ENCODE results near the gene MMP14. TPM values are rescaled to one million over a fixed set of nuclear protein-coding genes. Genes with fewer than 3 reads are reported as not detected.
A peak's percentile ranks its signal among the peaks of the same experiment; 100 is the strongest.
"Not testable (repeated sequence)": the region's sequence is repeated elsewhere in the genome, so short reads cannot be mapped to it uniquely, and the experiment has no call there.

The MMP14 gene
- total RNA-seq, result 1 to 10 TPM in 1 of 2 donors, under 1 TPM in 1; 0.68 to 2.2 TPM

DNA sequence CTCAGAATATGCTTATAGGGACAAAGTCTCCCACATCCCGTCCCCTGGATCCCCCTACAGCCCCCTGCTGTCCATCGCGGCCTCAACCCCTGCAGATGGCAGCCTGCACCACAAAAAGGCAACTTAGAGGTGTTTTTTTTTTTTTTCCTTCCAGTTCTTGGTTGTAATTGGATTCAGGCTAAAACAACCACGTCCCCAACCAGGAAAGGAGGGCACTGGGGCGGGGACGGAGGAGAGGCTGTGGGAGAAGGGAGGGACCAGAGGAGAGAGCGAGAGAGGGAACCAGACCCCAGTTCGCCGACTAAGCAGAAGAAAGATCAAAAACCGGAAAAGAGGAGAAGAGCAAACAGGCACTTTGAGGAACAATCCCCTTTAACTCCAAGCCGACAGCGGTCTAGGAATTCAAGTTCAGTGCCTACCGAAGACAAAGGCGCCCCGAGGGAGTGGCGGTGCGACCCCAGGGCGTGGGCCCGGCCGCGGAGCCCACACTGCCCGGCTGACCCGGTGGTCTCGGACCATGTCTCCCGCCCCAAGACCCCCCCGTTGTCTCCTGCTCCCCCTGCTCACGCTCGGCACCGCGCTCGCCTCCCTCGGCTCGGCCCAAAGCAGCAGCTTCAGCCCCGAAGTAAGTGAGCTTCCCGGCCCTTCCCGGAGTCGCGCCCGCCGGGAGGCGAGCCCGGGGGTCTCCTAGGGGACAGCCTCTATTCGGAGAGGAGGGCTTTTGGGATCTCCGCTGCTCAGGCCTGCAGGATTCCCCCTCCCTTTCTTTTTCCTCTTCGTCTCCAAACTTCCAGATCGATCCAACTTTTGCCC, at the start of gene MMP14:
TSS of gene MMP14 (plus strand) at position 285 of the 813 bp plus-strand sequence. CDS start at position 518, 233 bp downstream.
- DNase-seq (ENCODE audit: low spot score in 2 of 2) (no peak), ATAC-seq (no peak)
- H3K9me3 Mint-ChIP-seq, result no peaks in the 10 kb centered on the region
- H3K36me3 Mint-ChIP-seq, result peaks cover 8 to 28% of the 10 kb centered on the region in 2 donors
- peak within 1 kb of the TSS; percentile 8 to 94 for H3K27ac Mint-ChIP-seq

DNA sequence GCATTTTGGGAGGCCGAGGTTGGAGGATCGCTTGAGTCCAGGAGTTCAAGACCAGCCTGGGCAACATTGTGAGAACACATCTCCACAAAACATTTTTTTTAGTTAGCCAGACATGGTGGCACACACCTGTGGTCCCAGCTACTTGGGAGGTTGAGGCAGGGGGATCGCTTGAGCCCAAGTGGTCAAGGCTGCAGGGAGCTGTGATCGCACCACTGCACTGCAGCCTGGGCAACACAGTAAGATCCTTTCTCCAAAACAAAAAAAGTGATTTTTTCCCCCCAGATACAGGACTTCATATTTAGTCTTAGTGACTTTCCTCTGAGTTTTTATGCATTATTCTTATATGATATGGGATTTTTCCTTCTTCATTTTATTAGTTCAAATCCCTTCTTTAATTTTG, 49.7 kb upstream of the MMP14 start:
- Mint-ChIP-seq H3K36me3 (no peaks in the 10 kb centered on the region), H3K27ac (no peak overlapping the region), H3K9me3 (no peaks in the 10 kb centered on the region)
- ATAC-seq, result no peak
- DNase-seq (ENCODE audit: low spot score in 2 of 2), result no peak

DNA sequence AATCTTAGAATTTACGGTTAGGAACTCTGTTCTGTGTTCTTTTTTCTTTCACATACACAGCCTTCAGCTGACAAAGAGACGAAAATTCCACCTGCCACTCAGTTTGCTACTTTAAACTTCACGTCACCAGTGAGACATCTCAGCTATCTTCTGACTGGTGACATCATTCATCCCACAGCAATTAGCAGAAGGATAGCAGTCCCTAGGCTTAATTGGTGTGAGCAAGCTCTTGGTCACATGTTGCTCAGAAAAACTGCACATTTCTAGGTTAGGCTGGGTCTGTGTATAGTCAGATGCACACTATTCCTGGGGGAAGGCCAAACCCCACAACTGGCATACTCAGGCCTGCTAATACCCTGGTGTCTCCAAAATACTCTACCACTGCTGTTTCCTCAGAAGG, 45.1 kb upstream of the MMP14 start:
- no peak overlapping the region for H3K27ac Mint-ChIP-seq
- no peaks in the 10 kb centered on the region for H3K9me3 Mint-ChIP-seq
- ATAC-seq, result peak in 1 of 2 donors; percentile 29
- DNase-seq (ENCODE audit: low spot score in 2 of 2), result no peak
- no peaks in the 10 kb centered on the region for H3K36me3 Mint-ChIP-seq

DNA sequence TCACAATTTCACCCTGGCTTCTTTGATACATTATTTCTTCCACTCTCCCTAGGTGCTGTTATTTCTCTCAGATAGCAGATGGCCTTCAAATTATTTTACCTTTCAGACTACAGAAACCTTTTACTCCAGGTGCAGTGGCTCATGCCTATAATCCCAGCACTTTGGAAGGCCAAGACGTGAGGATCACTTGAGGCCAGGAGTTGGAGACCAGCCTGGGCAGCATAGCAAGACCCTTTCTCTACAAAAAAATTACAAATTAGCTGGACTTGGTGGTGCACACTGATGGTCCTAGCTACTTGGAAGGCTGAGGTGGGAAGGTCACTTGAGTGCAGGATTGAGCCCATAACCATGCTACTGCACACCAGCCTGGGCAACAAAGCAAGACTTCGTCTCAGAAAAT, 44.2 kb upstream of the MMP14 start:
- H3K9me3 Mint-ChIP-seq, result no peaks in the 10 kb centered on the region
- H3K36me3 Mint-ChIP-seq, result no peaks in the 10 kb centered on the region
- no peak overlapping the region for H3K27ac Mint-ChIP-seq
- DNase-seq (ENCODE audit: low spot score in 2 of 2), result no peak
- ATAC-seq, result no peak

DNA sequence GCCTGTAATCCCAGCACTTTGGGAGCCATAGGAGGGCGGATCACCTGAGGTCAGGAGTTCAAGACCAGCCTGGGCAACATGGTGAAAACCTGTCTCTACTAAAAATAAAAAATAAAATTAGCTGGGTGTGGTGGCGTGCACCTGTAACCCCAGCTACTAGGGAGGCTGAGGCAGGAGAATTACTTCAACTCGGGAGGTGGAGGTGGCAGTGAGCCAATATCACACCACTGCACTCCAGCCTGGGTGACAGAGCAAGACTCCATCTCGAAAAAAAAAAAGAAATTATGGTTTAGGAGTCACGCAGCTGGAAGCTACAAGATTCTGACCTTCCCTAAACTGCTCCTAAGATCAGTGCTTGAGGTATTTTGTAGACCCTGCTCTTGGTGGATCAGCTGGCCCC, 42.8 kb upstream of the MMP14 start:
- H3K9me3 Mint-ChIP-seq; DNase-seq (ENCODE audit: low spot score in 2 of 2); ATAC-seq; H3K36me3 Mint-ChIP-seq; H3K27ac Mint-ChIP-seq: not testable (repeated sequence)

DNA sequence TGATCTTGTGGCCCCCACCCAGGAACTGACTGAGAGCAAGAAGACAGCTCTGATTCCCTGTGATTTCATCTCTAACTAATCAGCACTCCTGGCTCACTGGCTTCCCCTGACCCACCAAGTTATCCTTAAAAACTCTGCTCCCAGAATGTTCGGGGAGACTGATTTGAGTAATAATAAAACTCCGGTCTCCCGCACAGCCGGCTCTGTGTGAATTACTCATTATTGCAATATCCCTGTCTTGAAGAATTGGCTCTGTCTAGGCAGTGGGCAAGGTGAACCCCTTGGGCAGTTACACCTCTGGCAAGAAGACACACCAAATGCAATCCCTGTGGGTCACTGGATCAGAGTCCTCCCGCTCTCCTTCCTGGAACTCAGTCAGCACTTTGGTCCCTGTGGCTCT, 42.4 kb upstream of the MMP14 start:
- no peak for DNase-seq (ENCODE audit: low spot score in 2 of 2)
- ATAC-seq, result no peak
- Mint-ChIP-seq H3K9me3 (no peaks in the 10 kb centered on the region), H3K36me3 (no peaks in the 10 kb centered on the region), H3K27ac (no peak overlapping the region)

DNA sequence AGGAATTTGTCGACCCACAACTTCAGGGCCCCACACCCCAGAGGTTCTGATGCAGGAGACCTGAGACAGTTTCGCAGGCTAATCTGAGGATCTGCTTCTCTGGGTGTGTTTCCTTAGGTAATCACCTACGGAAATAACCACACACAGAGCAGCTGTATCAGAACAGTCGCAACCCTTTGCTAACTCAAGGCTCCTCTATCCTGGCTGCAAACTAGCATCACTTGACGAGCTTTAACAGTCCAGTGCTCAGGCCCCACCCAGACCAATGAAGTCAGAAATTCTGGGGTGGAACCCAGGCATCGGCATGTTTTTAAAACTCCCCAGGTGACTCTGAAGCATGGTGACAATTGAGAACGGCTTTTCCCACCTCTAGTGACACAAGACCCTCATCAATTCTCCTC, 41.8 kb upstream of the MMP14 start:
- Mint-ChIP-seq H3K27ac (no peak overlapping the region), H3K36me3 (no peaks in the 10 kb centered on the region), H3K9me3 (no peaks in the 10 kb centered on the region)
- no peak for ATAC-seq
- no peak for DNase-seq (ENCODE audit: low spot score in 2 of 2)

DNA sequence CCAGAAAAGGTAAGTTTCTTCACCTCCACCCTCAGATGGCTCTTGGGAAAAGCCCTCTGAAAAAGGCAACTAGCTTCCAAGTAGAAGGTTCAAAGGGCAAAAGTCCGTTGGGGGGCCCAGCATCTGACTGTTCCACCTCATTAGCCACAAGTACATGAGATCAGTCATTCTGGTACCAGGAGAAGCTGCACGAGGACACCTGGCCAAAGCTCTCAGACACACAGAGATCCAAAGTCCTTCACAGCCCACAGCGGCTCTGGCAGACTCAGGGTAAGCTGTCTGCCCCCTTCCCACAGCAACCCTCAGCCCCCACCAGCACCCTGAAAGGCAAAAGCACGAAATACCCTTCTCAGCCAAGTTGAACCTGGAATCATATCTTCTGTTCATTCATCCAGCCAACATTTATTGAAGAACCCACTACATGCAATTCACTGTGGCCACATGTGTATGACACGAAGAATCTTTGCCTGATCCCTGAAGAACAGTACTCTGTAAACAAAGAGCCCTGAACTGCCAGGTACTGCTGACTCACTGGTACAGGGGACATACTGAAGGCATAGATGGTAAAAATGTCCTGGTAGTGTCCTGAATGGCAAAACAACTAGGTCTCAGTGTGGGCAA, 40.2 kb upstream of the MMP14 start:
- H3K27ac Mint-ChIP-seq, result peak overlapping the region in 1 of 2 donors; percentile 48
- ATAC-seq (no peak), DNase-seq (ENCODE audit: low spot score in 2 of 2) (no peak)
- no peaks in the 10 kb centered on the region for H3K36me3 Mint-ChIP-seq
- H3K9me3 Mint-ChIP-seq, result no peaks in the 10 kb centered on the region

DNA sequence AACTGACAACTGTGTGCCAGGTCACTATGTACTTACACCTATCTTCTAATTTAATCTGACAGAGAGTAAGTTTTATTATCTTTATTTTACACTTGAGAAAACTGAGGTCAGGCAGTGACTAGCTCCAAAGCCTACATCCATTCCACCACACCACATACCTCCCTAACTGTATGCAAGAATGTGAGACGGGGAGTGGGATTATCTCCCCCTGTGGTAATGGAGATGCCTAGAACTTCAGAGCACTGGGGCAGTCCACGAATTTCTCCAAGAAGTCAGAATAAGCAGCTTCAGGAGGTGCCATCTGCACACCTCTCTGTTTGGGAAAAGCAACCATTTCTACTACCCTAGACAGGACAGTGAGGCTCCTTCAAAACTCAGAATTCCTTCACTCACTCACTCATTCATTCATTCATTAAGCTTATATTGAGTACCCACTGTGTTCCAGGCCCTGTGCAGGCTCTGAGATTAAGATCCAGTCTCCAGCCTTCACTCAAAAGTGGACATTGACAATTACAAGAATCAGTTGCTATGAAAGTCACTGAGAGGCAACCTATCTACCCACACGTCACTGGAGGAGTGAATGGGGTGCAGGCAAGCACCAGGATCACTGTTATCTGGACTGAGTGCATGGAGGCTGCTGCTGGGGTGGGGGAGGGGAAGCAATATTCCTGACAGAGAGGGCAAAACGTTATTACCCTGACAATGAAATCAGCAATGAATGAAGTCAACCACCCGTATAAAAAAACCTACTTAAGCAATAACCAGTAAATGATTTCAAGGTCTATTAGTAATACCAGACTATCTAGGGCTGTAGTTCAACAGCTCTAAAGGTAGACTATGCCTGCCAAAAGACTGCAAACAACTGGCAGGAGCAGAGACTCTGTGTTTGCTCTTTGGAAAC, 39.1 kb upstream of the MMP14 start:
- H3K27ac Mint-ChIP-seq, result peak overlapping the region in 1 of 2 donors; percentile 48

DNA sequence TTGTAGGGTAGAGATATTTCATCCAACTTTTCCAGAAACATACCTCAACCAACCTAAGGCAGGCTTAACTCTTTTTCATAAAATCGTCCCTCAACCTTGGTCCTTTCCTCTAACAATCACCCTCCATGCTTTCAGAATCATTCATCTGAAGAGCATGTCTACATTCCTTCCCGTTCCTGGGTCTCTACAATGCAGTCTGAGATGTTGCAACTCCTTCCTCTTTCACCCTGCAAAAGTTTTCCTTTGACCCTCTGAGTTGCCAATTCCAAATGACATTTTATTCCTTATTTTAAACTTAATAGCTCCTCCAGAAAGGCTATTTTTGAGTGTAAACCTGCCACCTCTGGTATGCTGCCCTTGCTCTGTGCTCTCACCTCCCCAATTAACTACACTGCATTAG, 37.9 kb upstream of the MMP14 start:
- Mint-ChIP-seq H3K36me3 (no peaks in the 10 kb centered on the region), H3K27ac (no peak overlapping the region), H3K9me3 (no peaks in the 10 kb centered on the region)
- DNase-seq (ENCODE audit: low spot score in 2 of 2) (no peak), ATAC-seq (no peak)

More for the DNA sequence above, 39.1 kb upstream of the MMP14 start:
- ATAC-seq (no peak), DNase-seq (ENCODE audit: low spot score in 2 of 2) (no peak)
- H3K9me3 Mint-ChIP-seq, result no peaks in the 10 kb centered on the region
- H3K36me3 Mint-ChIP-seq, result no peaks in the 10 kb centered on the region

DNA sequence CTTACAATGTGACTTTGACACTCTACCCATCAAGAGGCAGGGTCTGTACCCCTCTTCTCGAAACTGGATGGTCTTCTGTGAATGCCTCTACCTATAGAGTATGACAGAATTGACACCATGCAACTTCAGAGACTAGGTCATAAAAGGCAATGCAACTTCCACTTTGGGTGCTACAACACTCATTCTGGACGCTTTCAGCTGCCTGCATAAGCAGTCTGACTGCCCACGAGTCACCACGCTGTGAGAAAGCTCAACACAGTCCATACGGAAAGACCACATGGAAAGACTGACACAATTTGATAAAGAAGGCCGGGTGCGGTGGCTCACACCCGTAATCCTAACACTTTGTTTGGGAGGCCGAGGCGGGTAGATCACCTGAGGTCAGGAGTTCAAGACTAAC, 36.0 kb upstream of the MMP14 start:
- ATAC-seq, result no peak
- Mint-ChIP-seq H3K27ac (peak overlapping the region in 1 of 2 donors; percentile 13), H3K9me3 (no peaks in the 10 kb centered on the region), H3K36me3 (no peaks in the 10 kb centered on the region)
- no peak for DNase-seq (ENCODE audit: low spot score in 2 of 2)

DNA sequence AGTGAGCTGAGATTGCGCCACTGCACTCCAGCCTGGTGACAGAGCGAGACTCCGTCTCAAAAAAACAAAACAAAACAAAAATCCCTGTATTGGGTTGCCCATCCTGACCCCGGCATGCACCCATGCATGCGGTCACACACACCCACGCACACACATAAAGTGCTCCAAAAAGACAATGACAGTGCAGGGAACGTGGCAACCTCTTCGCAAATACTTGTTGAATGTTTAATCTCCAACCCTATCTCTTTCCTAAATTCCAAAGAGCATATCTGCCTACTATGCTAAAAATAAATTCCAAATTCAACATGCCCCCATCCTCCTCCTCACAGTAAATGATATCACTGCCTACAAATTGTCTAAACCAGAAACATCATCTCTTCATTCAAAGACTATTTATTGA, 34.7 kb upstream of the MMP14 start:
- Mint-ChIP-seq H3K36me3 (no peaks in the 10 kb centered on the region), H3K9me3 (no peaks in the 10 kb centered on the region), H3K27ac (no peak overlapping the region)
- no peak for DNase-seq (ENCODE audit: low spot score in 2 of 2)
- ATAC-seq, result no peak

DNA sequence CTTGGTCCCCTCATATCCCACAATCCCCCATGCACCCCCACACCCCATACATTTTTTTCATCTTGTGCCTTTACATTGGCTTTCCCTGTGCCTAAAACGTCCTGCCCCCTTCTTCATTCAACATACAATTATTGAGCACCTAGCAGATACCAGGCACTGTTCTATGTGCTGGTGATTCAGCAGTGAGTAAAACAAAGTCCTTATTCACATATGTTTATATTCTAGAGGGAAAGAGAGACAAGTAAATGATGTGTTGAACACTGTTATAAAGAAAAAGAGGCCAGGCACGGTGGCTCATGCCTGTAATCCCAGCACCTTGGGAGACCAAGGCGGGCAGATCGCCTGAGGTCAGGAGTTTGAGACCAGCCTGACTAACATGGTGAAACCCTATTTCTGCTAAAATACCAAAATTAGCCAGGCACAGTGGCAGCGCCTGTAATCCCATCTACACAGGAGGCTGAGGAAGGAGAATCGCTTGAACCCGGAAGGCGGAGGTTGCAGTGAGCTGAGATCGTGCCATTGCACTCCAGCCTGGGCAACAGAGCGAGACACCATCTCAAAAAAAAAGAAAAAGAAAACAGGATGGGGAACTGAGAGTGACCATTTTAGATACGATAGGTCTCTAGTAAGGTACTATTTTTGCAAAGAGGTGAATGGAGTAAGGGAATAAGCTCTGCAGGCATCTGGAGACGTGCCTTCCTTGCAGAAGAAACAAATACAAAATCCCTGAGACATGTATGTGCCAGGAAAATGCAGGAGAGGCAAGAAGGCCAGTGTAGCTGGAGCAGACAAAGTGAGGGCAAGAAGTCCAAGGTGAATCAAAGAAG, 33.3 kb upstream of the MMP14 start:
- DNase-seq (ENCODE audit: low spot score in 2 of 2), result no peak
- Mint-ChIP-seq H3K36me3 (no peaks in the 10 kb centered on the region), H3K9me3 (no peaks in the 10 kb centered on the region), H3K27ac (no peak overlapping the region)
- no peak for ATAC-seq

DNA sequence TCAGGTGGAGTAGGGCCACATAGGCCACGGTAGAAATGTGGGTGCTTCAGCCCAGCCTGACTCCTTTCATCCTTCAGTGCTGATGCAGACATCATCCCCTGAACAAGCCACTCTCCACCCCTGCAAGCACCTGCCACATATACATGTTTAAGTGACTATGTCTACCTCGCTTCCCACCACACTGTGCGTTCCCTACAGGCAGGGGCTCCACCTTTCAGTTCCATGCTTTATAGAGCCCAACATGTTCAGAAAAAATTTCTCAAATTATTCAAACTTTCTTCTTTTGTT, 32.8 kb upstream of the MMP14 start:
- no peaks in the 10 kb centered on the region for H3K9me3 Mint-ChIP-seq
- ATAC-seq, result no peak
- no peaks in the 10 kb centered on the region for H3K36me3 Mint-ChIP-seq
- no peak overlapping the region for H3K27ac Mint-ChIP-seq
- DNase-seq (ENCODE audit: low spot score in 2 of 2), result no peak

DNA sequence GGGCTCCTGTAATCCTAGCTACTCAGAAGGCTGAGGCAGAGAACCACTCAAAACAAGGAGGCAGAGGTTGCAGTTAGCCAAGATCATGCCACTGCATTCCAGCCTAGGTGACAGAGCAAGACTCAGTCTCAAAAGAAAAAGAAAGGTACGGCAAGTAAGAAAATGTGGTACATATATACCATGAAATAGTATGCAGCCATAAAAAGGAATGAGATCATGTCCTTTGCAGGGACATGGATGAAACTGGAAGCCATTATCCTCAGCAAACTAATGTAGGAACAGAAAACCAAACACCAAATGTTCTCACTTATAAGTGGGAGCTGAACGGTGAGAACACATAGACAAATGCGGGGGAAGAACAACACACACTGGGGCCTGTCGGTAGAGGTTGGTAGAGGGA, 31.1 kb upstream of the MMP14 start:
- DNase-seq (ENCODE audit: low spot score in 2 of 2); H3K36me3 Mint-ChIP-seq; H3K9me3 Mint-ChIP-seq; ATAC-seq; H3K27ac Mint-ChIP-seq: not testable (repeated sequence)

DNA sequence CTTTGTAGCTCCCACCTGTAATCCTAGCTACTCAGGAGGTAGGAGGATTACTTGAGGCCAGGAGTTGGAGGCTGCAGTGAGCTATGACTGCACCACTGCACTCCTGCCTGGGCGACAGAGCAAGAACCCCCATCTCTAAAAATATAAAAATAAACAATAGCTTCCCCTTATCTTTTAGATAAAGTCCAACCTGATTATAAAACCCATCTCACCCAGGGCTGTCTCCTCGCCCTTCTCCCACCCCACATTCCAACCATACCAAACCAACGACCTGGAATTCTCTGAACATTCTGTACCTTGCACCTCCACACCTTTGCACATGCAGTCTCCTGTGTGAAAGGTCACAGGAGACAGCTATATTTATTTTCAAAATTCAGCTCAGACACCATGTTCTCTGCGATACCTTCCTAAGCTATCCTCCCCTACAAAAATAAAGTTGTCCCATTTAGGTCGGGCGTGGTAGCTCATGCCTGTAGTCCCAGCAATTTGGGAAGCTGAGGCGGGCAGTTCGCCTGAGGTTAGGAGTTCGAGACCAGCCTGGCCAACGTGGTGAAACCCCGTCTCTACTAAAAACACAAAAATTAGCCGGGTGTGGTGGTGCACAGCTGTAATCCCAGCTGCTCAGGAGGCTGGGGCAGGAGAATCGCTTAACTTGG, 28.8 kb upstream of the MMP14 start:
- ATAC-seq, result no peak
- no peaks in the 10 kb centered on the region for H3K9me3 Mint-ChIP-seq
- no peaks in the 10 kb centered on the region for H3K36me3 Mint-ChIP-seq
- H3K27ac Mint-ChIP-seq, result peak overlapping the region in 1 of 2 donors; percentile 18
- DNase-seq (ENCODE audit: low spot score in 2 of 2), result no peak
